CD8-positive, alpha-beta memory T cell (primary cell): ENCODE measurements around the gene ADSL. TPM values are rescaled to one million over a fixed set of nuclear protein-coding genes. Genes with fewer than 3 reads are reported as not detected.

Experiments used
- CTCF ChIA-PET: fragments of 350-600 bp; sonication (Branson Sonifier 250); formaldehyde crosslinking; loops from one replicate; lab custom pipeline; 2021; ENCODE audit warnings: antibody characterized with exemption; lab: Charles Lee
- POLR2A ChIA-PET: fragments of 350-600 bp; sonication (Branson Sonifier 250); formaldehyde crosslinking; loops from one replicate; lab custom pipeline; 2021; ENCODE audit warnings: antibody characterized with exemption; lab: Charles Lee
- DNase-seq, 5 donors: peaks; one replicate each; pipeline versions ENCODE4 v3.0.0 to v3.0.0-alpha.2; 2020 to 2022; ENCODE audit warnings: mixed read lengths in 1 of 5
- H3K27ac ChIP-seq: one replicate; pipeline ENCODE4 v1.7.0; 2013; ENCODE audit warnings: low read depth, mild to moderate bottlenecking, low read length, moderate library complexity
- H3K27me3 ChIP-seq: 2 replicates; pipeline ENCODE4 v1.7.0; 2013; ENCODE audit warnings: low read length, mild to moderate bottlenecking; ENCODE audit not compliant: insufficient read depth, poor library complexity, severe bottlenecking
- H3K36me3 ChIP-seq: 2 replicates; pipeline ENCODE4 v1.7.0; 2013; ENCODE audit warnings: mild to moderate bottlenecking, low read length, moderate library complexity; ENCODE audit not compliant: insufficient read depth
- H3K4me1 ChIP-seq: 2 replicates; pipeline ENCODE4 v1.7.0; 2013; ENCODE audit warnings: mild to moderate bottlenecking, low read length, moderate library complexity; ENCODE audit not compliant: insufficient read depth
- H3K4me3 ChIP-seq: 2 replicates; pipeline ENCODE4 v1.7.0; 2013; ENCODE audit warnings: mild to moderate bottlenecking, low read length
- H3K9me3 ChIP-seq: 2 replicates; pipeline ENCODE4 v1.7.0; 2013; ENCODE audit warnings: mild to moderate bottlenecking, low read length
- H3K27ac Mint-ChIP-seq, 8 donors: one replicate each; pipeline ENCODE4 v1.8.0; 2020 to 2021; ENCODE audit warnings: mixed read lengths in 8 of 8, mild to moderate bottlenecking in 6 of 8, inconsistent platforms in 3 of 8, moderate library complexity in 3 of 8
- H3K27me3 Mint-ChIP-seq, 2 donors: one replicate each; pipeline ENCODE4 v1.8.0; 2020 to 2021; ENCODE audit warnings: mixed read lengths in 2 of 2, mild to moderate bottlenecking in 1 of 2, moderate library complexity in 1 of 2
- H3K36me3 Mint-ChIP-seq, 3 donors: one replicate each; pipeline ENCODE4 v1.8.0; 2020 to 2021; ENCODE audit warnings: mixed read lengths in 3 of 3, inconsistent platforms in 1 of 3, mild to moderate bottlenecking in 1 of 3
- H3K4me1 Mint-ChIP-seq, 3 donors: one replicate each; pipeline ENCODE4 v1.8.0; 2020 to 2021; ENCODE audit warnings: mixed read lengths in 3 of 3, inconsistent platforms in 1 of 3, mild to moderate bottlenecking in 1 of 3
- H3K4me3 Mint-ChIP-seq, 7 donors: one replicate each; pipeline ENCODE4 v1.8.0; 2020 to 2021; ENCODE audit warnings: mixed read lengths in 7 of 7, mild to moderate bottlenecking in 6 of 7, moderate library complexity in 4 of 7, inconsistent platforms in 2 of 7
- H3K9me3 Mint-ChIP-seq, 5 donors: one replicate each; pipeline ENCODE4 v1.8.0; 2020 to 2022; ENCODE audit warnings: mixed read lengths in 5 of 5, mild to moderate bottlenecking in 3 of 5, moderate library complexity in 2 of 5, inconsistent platforms in 1 of 5
- polyA plus RNA-seq: library from polyadenylated mRNA; unstranded; fragments of 300-500 nt; fragmentation: Illumina TruSeq; gene quantifications from one replicate; pipeline ENCODE4 v1.2.3, GENCODE V29; 2021
- total RNA-seq, 2 experiments: library from RNA; stranded (reverse); gene quantifications; one replicate each; pipeline ENCODE4 v1.2.3, GENCODE V29; 2021

ADSL gene
- total and polyA plus RNA-seq, 3 experiments from 2014 or later = 90.0 to 154 (median 151) TPM

GRCh38 chr22:40388231-40388630 is 41.9 kb downstream of the ADSL start:
- POLR2A ChIA-PET = no interaction called here

DNA sequence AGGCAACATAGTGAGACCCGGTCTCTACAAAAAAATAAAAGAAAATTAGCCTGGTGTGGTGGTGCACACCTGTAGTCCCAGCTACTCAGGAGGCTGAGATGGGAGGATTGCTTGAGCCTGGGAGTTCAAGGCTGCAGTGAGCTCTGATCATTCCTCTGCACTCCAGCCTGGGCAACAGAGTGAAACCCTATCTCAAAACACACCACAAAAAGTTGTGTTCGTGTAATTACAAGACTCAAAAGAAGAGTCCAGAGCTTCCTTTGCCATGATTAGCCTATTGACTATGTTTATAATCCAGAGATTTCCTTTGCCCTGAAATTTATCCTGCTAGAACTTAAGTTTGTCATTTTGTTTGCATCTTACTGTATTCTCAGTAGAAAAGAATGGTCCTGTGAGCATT is 45.1 kb downstream of the ADSL start:
- Histone ChIP-seq H3K4me3 (no peak overlapping the region), H3K9me3 (no peaks in the 10 kb centered on the region), H3K36me3 (no peaks in the 10 kb centered on the region), H3K4me1 (peaks cover 33% of the 10 kb centered on the region), H3K27ac (no peak overlapping the region), H3K27me3 (no peaks in the 10 kb centered on the region)
- no peaks in the 10 kb centered on the region for H3K27me3 Mint-ChIP-seq
- ChIA-PET POLR2A (interaction anchor here (1.0 kb wide), 1 partner anchor 9 kb away, joined by 3 read pairs; no protein-coding TSS in a partner anchor), CTCF (no interaction called here)
- no peak overlapping the region for H3K4me3 Mint-ChIP-seq
- peaks cover 0 to 16% (median 14%) of the 10 kb centered on the region in 3 donors for H3K36me3 Mint-ChIP-seq
- no peaks in the 10 kb centered on the region for H3K9me3 Mint-ChIP-seq
- H3K27ac Mint-ChIP-seq = peak overlapping the region in 2 of 8 donors; percentile 14 to 61
- DNase-seq = no peak
- peaks cover 39 to 65% (median 57%) of the 10 kb centered on the region in 3 donors for H3K4me1 Mint-ChIP-seq

More at GRCh38 chr22:40388231-40388630, 41.9 kb downstream of the ADSL start:
- no peaks in the 10 kb centered on the region for H3K36me3 ChIP-seq
- H3K36me3 Mint-ChIP-seq = peaks cover 0 to 12% (median 9%) of the 10 kb centered on the region in 3 donors
- H3K4me3 ChIP-seq = no peak overlapping the region
- H3K9me3 Mint-ChIP-seq = no peaks in the 10 kb centered on the region
- peaks cover 50 to 64% (median 63%) of the 10 kb centered on the region in 3 donors for H3K4me1 Mint-ChIP-seq
- H3K4me1 ChIP-seq = peaks cover 43% of the 10 kb centered on the region
- no peak for DNase-seq
- no peak overlapping the region for H3K27ac ChIP-seq
- no peaks in the 10 kb centered on the region for H3K9me3 ChIP-seq
- H3K27me3 ChIP-seq = no peaks in the 10 kb centered on the region
- H3K4me3 Mint-ChIP-seq = no peak overlapping the region
- CTCF ChIA-PET = no interaction called here
- no peaks in the 10 kb centered on the region for H3K27me3 Mint-ChIP-seq
- H3K27ac Mint-ChIP-seq = peak overlapping the region in 4 of 8 donors; percentile 18 to 80 (median 60)

DNA sequence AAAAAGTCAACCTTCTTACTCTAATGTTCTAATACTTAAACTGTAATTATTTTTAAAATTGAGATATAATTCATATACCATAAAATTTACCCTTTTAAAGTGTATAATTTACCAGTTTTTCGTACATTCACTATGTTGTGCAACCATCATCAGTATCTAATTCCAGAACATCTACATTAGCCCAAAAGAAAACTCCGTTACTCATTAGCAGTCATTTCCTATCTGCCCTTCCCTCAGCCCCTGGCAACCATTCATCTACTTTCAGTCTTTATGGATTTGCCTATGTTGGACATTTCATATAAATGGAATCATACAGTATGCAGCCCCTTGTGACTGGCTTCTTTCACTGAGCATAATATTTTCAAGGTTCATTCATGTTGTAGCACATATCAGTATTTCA is 46.3 kb downstream of the ADSL start:
- Histone ChIP-seq H3K9me3 (no peaks in the 10 kb centered on the region), H3K36me3 (no peaks in the 10 kb centered on the region), H3K27me3 (no peaks in the 10 kb centered on the region), H3K4me3 (no peak overlapping the region), H3K27ac (no peak overlapping the region), H3K4me1 (peaks cover 31% of the 10 kb centered on the region)
- H3K4me1 Mint-ChIP-seq = peaks cover 43 to 64% (median 61%) of the 10 kb centered on the region in 3 donors
- H3K36me3 Mint-ChIP-seq = peaks cover 0 to 16% (median 14%) of the 10 kb centered on the region in 3 donors
- POLR2A ChIA-PET = interaction anchor here (0.7 kb wide), 1 partner anchor 8 kb away, joined by 4 read pairs; no protein-coding TSS in a partner anchor
- H3K27ac Mint-ChIP-seq = no peak overlapping the region
- no peaks in the 10 kb centered on the region for H3K9me3 Mint-ChIP-seq
- H3K27me3 Mint-ChIP-seq = no peaks in the 10 kb centered on the region
- H3K4me3 Mint-ChIP-seq = no peak overlapping the region
- CTCF ChIA-PET = interaction anchor here (2.1 kb wide), 1 partner anchor 44 kb away, joined by 5 read pairs; no protein-coding TSS in a partner anchor
- DNase-seq = no peak

DNA sequence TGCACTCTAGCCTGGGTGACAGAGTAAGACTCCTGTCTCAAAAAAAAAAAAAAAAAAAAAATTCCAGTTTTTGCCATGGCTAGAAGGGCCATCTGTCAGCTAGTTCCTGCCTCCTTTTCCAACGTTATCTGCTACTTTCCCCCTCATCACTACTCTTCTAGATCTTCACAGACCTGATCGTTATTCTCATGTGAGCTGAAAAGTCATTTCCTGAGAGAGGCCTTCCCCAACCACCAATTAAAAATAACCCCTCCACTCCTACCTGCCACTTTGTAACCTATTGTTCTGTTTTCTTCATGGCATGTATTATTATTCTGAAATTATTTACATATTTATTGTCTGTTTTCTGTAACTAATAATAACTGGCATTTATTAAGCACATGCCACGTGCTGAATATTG is 48.3 kb downstream of the ADSL start:
- CTCF ChIA-PET = no interaction called here
- Histone ChIP-seq H3K36me3 (no peaks in the 10 kb centered on the region), H3K4me3 (no peak overlapping the region), H3K27me3 (no peaks in the 10 kb centered on the region), H3K4me1 (peaks cover 34% of the 10 kb centered on the region), H3K27ac (no peak overlapping the region), H3K9me3 (no peaks in the 10 kb centered on the region)
- Mint-ChIP-seq H3K36me3 (peaks cover 0 to 8% (median 4%) of the 10 kb centered on the region in 3 donors), H3K27me3 (no peaks in the 10 kb centered on the region), H3K4me1 (peaks cover 43 to 71% (median 67%) of the 10 kb centered on the region in 3 donors), H3K4me3 (no peak overlapping the region), H3K27ac (peak overlapping the region in 7 of 8 donors; percentile 17 to 86 (median 43)), H3K9me3 (no peaks in the 10 kb centered on the region)
- no peak for DNase-seq
- POLR2A ChIA-PET = no interaction called here

DNA sequence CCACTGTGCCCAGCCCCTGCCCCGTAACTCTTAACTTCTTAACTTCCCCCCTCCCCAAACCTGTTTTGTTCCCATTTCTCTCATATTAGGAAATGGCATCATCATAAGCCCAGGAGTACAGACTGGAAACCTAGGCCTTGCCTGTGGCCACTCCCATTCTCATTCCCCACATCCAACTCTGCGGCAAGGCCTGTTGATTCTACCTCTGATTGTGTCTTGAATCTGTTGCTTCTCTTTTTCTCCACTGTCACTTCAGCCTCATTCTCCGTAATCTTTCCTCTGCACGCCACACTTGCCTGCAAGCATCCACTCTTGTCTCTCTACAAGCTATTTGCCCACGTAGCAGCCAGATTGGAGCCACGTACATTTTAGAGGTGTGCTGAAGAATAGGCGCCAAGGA is 49.3 kb downstream of the ADSL start:
- CTCF ChIA-PET = no interaction called here
- peaks cover 0 to 1% of the 10 kb centered on the region in 2 donors for H3K27me3 Mint-ChIP-seq

DNA sequence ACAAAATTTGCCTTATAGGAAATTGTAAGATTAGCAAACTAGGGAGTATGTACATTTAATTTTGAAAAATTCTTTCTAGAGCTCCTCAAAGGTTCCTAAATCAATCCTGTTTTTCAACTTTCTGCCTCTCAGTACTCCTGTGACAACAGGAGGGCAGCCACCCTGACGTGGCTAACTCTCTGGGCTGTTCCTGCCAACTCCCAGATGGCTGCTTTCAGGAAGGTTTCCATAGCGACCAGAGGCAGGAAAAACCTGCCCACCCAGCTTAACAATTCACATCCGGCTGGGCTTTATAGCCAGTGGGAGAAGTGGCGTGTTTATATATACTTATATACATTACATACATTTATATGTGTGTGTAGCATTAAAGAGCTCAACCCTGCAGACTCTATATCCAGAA is 50.6 kb downstream of the ADSL start:
- Histone ChIP-seq H3K27ac (no peak overlapping the region), H3K4me1 (peaks cover 56% of the 10 kb centered on the region)

More for the DNA sequence above, 49.3 kb downstream of the ADSL start:
- Histone ChIP-seq H3K27me3 (no peaks in the 10 kb centered on the region), H3K36me3 (no peaks in the 10 kb centered on the region), H3K4me3 (no peak overlapping the region), H3K27ac (no peak overlapping the region), H3K4me1 (peaks cover 44% of the 10 kb centered on the region), H3K9me3 (no peaks in the 10 kb centered on the region)
- Mint-ChIP-seq H3K36me3 (peaks cover 0 to 8% (median 4%) of the 10 kb centered on the region in 3 donors), H3K4me1 (peaks cover 48 to 75% (median 75%) of the 10 kb centered on the region in 3 donors), H3K9me3 (no peaks in the 10 kb centered on the region), H3K27ac (peak overlapping the region in 1 of 8 donors; percentile 1), H3K4me3 (no peak overlapping the region)
- POLR2A ChIA-PET = no interaction called here
- DNase-seq = no peak

DNA sequence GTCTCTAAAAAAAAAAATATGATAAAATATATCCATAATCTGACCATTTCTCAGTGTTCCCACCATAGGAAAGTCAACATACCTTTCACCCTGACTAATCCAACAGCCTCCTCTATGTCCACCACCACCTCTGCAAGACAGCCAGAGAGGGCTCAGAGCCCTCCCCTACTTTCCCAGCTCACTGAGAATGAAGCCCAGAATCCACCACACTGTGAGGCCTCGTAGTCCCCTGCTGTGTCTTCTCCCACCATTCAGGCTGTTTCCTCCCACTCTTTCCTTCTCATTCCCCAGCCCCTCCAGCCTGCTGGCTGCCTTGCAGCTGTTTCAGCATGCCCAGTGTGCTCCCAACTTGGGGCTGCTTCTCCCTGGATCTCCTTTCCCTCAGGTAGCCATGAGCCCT is 51.1 kb downstream of the ADSL start:
- Histone ChIP-seq H3K27me3 (no peaks in the 10 kb centered on the region), H3K36me3 (no peaks in the 10 kb centered on the region), H3K9me3 (no peaks in the 10 kb centered on the region), H3K4me1 (peaks cover 62% of the 10 kb centered on the region), H3K4me3 (no peak overlapping the region), H3K27ac (no peak overlapping the region)
- H3K27ac Mint-ChIP-seq = peak overlapping the region; percentile 11 to 89 (median 78)
- H3K4me3 Mint-ChIP-seq = no peak overlapping the region
- no peaks in the 10 kb centered on the region for H3K9me3 Mint-ChIP-seq
- H3K4me1 Mint-ChIP-seq = peaks cover 57 to 81% (median 80%) of the 10 kb centered on the region in 3 donors
- peaks cover 0 to 1% of the 10 kb centered on the region in 2 donors for H3K27me3 Mint-ChIP-seq
- POLR2A ChIA-PET = interaction anchor here (0.9 kb wide), 1 partner anchor 15 kb away, joined by 3 read pairs; no protein-coding TSS in a partner anchor
- DNase-seq = no peak
- CTCF ChIA-PET = interaction anchor here (0.6 kb wide), 1 partner anchor 17 kb away, joined by 3 read pairs; no protein-coding TSS in a partner anchor
- peaks cover 0 to 12% (median 4%) of the 10 kb centered on the region in 3 donors for H3K36me3 Mint-ChIP-seq

More for the DNA sequence above, 50.6 kb downstream of the ADSL start:
- H3K27me3 Mint-ChIP-seq = peaks cover 0 to 1% of the 10 kb centered on the region in 2 donors
- H3K36me3 ChIP-seq = no peaks in the 10 kb centered on the region
- H3K36me3 Mint-ChIP-seq = peaks cover 0 to 9% (median 4%) of the 10 kb centered on the region in 3 donors
- peak overlapping the region in 1 of 7 donors; percentile 21 for H3K4me3 Mint-ChIP-seq
- peak overlapping the region in 6 of 8 donors; percentile 43 to 85 (median 60) for H3K27ac Mint-ChIP-seq
- POLR2A ChIA-PET = no interaction called here
- H3K9me3 ChIP-seq = no peaks in the 10 kb centered on the region
- no peak for DNase-seq
- no peaks in the 10 kb centered on the region for H3K27me3 ChIP-seq
- no peaks in the 10 kb centered on the region for H3K9me3 Mint-ChIP-seq
- no peak overlapping the region for H3K4me3 ChIP-seq
- CTCF ChIA-PET = no interaction called here
- H3K4me1 Mint-ChIP-seq = peaks cover 56 to 81% (median 79%) of the 10 kb centered on the region in 3 donors

DNA sequence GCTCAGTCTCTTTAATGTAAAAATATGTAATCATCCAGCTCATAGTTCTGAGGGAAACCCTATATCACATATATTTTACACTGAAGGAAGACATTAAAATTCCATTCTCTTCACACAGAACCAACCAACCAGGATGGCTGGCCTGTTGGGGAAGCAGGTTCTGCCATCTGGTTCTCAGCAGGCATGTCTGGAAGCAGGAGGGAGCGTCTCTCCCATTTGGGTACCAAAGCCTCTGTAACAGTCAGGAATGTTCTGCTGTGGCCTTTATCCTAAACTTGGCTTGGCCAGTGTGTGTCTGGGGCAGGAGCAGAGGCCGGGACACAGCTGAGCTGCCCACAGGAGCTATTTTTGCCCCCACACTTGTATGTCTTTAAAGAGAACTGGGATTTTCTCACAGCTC is 53.3 kb downstream of the ADSL start:
- Histone ChIP-seq H3K36me3 (peaks cover 10% of the 10 kb centered on the region), H3K4me3 (peak overlapping the region; percentile 10), H3K9me3 (no peaks in the 10 kb centered on the region), H3K4me1 (peaks cover 76% of the 10 kb centered on the region), H3K27me3 (no peaks in the 10 kb centered on the region), H3K27ac (no peak overlapping the region)
- peaks cover 0 to 1% of the 10 kb centered on the region in 2 donors for H3K27me3 Mint-ChIP-seq
- POLR2A ChIA-PET = no interaction called here
- no peak for DNase-seq
- peak overlapping the region; percentile 66 to 95 (median 85) for H3K27ac Mint-ChIP-seq
- peak overlapping the region; percentile 20 to 85 (median 73) for H3K4me3 Mint-ChIP-seq
- H3K9me3 Mint-ChIP-seq = no peaks in the 10 kb centered on the region
- peaks cover 70 to 88% (median 86%) of the 10 kb centered on the region in 3 donors for H3K4me1 Mint-ChIP-seq
- CTCF ChIA-PET = no interaction called here
- H3K36me3 Mint-ChIP-seq = peaks cover 0 to 27% (median 12%) of the 10 kb centered on the region in 3 donors
